Dermis microvascular lymphatic vessel endothelial cell (primary cell): Measurements from ENCODE around the gene AKAP1. TPM values are rescaled to one million over a fixed set of nuclear protein-coding genes. Genes with fewer than 3 reads are reported as not detected.

ENCODE experiments used
- DNase-seq, 2 donors: peaks; one replicate each; pipeline versions ENCODE4 v3.0.0 to v3.0.0-alpha.2; 2010; ENCODE audit warnings: low read depth in 2 of 2
- total RNA-seq: library from RNA; depleted of rRNA; stranded (reverse); fragments of >200 nt; gene quantifications from 2 replicates; pipeline ENCODE4 v1.2.1, GENCODE V29; 2014

AKAP1 gene
- total RNA-seq, result 22.1 and 23.3 TPM in 2 replicates

- peak; percentile 83 to 95 for DNase-seq
Measured at GRCh38 chr17:57084802-57085447, at the start of gene AKAP1. Gene AKAP1 (plus strand): TSS chr17:57085246. CDS start chr17:57105465, 20,219 bp downstream.

- no peak for DNase-seq
Measured at GRCh38 chr17:57035971-57036481, 49.0 kb upstream of the AKAP1 start.

GRCh38 chr17:57037411-57037810 is 47.6 kb upstream of the AKAP1 start:
- no peak for DNase-seq

GRCh38 chr17:57038486-57038885 is 46.6 kb upstream of the AKAP1 start:
- no peak for DNase-seq

- DNase-seq, result no peak
Measured at GRCh38 chr17:57040571-57040970, 44.5 kb upstream of the AKAP1 start.

GRCh38 chr17:57043276-57043675 is 41.8 kb upstream of the AKAP1 start:
- no peak for DNase-seq

- DNase-seq, result no peak
Measured at GRCh38 chr17:57044976-57045867, 39.8 kb upstream of the AKAP1 start.

- DNase-seq, result no peak
Measured at GRCh38 chr17:57045868-57046704, 39.0 kb upstream of the AKAP1 start.

GRCh38 chr17:57046749-57047148 is 38.3 kb upstream of the AKAP1 start:
- no peak for DNase-seq

GRCh38 chr17:57048096-57048495 is 37.0 kb upstream of the AKAP1 start:
- DNase-seq, result no peak

GRCh38 chr17:57050306-57050705 is 34.7 kb upstream of the AKAP1 start:
- DNase-seq, result no peak

GRCh38 chr17:57051886-57052361 is 33.1 kb upstream of the AKAP1 start:
- no peak for DNase-seq

GRCh38 chr17:57062865-57063264 is 22.2 kb upstream of the AKAP1 start:
- DNase-seq, result no peak

GRCh38 chr17:57067162-57067561 is 17.9 kb upstream of the AKAP1 start:
- no peak for DNase-seq

- DNase-seq, result no peak
Measured at GRCh38 chr17:57067781-57068180, 17.3 kb upstream of the AKAP1 start.

- no peak for DNase-seq
Measured at GRCh38 chr17:57068222-57068658, 16.8 kb upstream of the AKAP1 start.

GRCh38 chr17:57068707-57069106 is 16.3 kb upstream of the AKAP1 start:
- no peak for DNase-seq

- no peak for DNase-seq
Measured at GRCh38 chr17:57071991-57072944, 12.8 kb upstream of the AKAP1 start.

GRCh38 chr17:57073626-57074025 is 11.4 kb upstream of the AKAP1 start:
- DNase-seq, result no peak

GRCh38 chr17:57075193-57075592 is 9.9 kb upstream of the AKAP1 start:
- DNase-seq, result no peak
